DND-41 (cell line): Measurements from ENCODE around the gene PTPRO.

Source experiments
- EZH2 ChIP-seq: IDR thresholded peaks from 3 replicates; pipeline ENCODE4 v1.6.1; 2012; ENCODE audit warnings: borderline replicate concordance, low read depth, mild to moderate bottlenecking, moderate library complexity, low read length, inconsistent platforms; ENCODE audit not compliant: severe bottlenecking
- TF ChIP-seq, protein P1 (sequence below): IDR thresholded peaks from 2 replicates; pipeline ENCODE4 v1.5.1; 2012; ENCODE audit warnings: borderline replicate concordance, low read length, moderate library complexity, mild to moderate bottlenecking; ENCODE audit not compliant: poor library complexity, severe bottlenecking; ENCODE audit errors: extremely low read depth

DNA sequence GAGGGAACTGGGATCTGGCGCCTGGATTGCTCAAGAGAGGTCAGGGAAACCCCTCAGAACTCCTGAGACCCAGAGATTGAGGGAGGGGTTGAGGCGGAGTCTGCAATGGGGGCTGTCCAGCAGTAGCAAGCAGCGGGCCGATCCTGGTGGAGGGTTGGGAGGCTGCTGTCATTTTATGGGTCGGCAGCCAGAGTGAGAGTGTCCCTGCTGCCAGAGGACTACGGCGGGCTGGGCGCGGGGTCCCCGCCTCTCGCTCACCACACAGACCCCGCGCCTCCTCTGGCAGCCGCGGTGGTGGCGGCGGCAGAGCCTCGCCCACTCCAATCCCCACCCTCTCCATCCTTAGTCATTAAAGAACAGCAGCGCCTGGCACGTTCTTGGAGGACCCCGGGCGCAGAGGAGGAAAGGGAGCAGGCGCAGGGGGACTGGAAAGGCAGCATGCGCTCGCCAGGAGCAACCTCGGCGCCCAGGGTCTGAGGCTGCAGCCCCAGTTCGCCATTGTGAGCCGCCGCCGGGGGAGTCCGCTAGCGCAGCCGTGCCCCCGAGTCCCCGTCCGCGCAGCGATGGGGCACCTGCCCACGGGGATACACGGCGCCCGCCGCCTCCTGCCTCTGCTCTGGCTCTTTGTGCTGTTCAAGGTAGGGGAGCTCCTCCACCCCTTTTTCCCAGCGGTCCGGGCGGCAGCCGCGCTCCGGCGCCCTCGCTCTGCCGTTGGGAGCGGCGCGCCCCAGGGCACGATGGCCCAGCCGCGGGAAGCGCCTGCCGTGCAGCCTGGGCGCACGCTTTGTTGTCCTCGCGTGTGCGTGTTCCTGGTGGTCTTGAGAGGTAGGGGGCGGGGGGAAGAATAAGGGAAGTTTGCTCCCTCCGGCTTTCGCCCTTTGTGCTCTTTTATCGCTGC, at the start of gene PTPRO:
- TF ChIP-seq, protein P1, sequence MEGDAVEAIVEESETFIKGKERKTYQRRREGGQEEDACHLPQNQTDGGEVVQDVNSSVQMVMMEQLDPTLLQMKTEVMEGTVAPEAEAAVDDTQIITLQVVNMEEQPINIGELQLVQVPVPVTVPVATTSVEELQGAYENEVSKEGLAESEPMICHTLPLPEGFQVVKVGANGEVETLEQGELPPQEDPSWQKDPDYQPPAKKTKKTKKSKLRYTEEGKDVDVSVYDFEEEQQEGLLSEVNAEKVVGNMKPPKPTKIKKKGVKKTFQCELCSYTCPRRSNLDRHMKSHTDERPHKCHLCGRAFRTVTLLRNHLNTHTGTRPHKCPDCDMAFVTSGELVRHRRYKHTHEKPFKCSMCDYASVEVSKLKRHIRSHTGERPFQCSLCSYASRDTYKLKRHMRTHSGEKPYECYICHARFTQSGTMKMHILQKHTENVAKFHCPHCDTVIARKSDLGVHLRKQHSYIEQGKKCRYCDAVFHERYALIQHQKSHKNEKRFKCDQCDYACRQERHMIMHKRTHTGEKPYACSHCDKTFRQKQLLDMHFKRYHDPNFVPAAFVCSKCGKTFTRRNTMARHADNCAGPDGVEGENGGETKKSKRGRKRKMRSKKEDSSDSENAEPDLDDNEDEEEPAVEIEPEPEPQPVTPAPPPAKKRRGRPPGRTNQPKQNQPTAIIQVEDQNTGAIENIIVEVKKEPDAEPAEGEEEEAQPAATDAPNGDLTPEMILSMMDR, result no peak
- no peak for TF ChIP-seq EZH2
